Loucy (cell line): ENCODE data around the gene ZC3H10.

Source experiments
- H2AFZ ChIP-seq: fragments of 200-600 bp; sonication (generic); 2 replicates; pipeline ENCODE4 v1.6.0; 2016; ENCODE audit warnings: antibody characterized with exemption, mild to moderate bottlenecking, low read length, moderate library complexity
- H3F3A ChIP-seq: fragments of 200-600 bp; 2 replicates; pipeline ENCODE4 v1.6.0; 2016; ENCODE audit warnings: antibody characterized with exemption, low read depth, mild to moderate bottlenecking
- H3K27me3 ChIP-seq: fragments of 200-600 bp; sonication (generic); 2 replicates; pipeline ENCODE4 v1.6.1; 2014; ENCODE audit warnings: low read length, mild to moderate bottlenecking; ENCODE audit not compliant: insufficient read depth, poor library complexity, severe bottlenecking
- H3K36me3 ChIP-seq: fragments of 200-600 bp; sonication (generic); 2 replicates; pipeline ENCODE4 v1.6.1; 2016; ENCODE audit warnings: low read length; ENCODE audit not compliant: insufficient read depth
- H3K4me1 ChIP-seq: fragments of 200-600 bp; sonication (generic); 2 replicates; pipeline ENCODE4 v1.5.1; 2014; ENCODE audit warnings: low read length, mild to moderate bottlenecking; ENCODE audit not compliant: insufficient read depth, poor library complexity, severe bottlenecking
- H3K4me2 ChIP-seq: fragments of 200-600 bp; sonication (generic); 2 replicates; pipeline ENCODE4 v1.6.0; 2014; ENCODE audit warnings: antibody characterized with exemption, low read length, low read depth, mild to moderate bottlenecking; ENCODE audit not compliant: poor library complexity, severe bottlenecking
- H3K4me3 ChIP-seq: fragments of 200-600 bp; sonication (generic); 2 replicates; pipeline ENCODE4 v1.5.1; 2014; ENCODE audit warnings: low read length, mild to moderate bottlenecking, mixed read lengths; ENCODE audit not compliant: poor library complexity, severe bottlenecking
- H3K79me2 ChIP-seq: fragments of 200-600 bp; sonication (generic); 2 replicates; pipeline ENCODE4 v1.6.1; 2014; ENCODE audit warnings: low read length; ENCODE audit not compliant: insufficient read depth
- H3K9ac ChIP-seq: fragments of 200-600 bp; sonication (generic); 2 replicates; pipeline ENCODE4 v1.6.0; 2014; ENCODE audit warnings: mild to moderate bottlenecking, low read depth, low read length, moderate library complexity; ENCODE audit not compliant: poor library complexity, severe bottlenecking
- H3K9me2 ChIP-seq: fragments of 200-600 bp; sonication (generic); replicated peaks from 2 replicates; pipeline ENCODE4 v1.6.1; 2016; ENCODE audit warnings: low read depth, low read length, mixed read lengths
- H3K9me3 ChIP-seq: fragments of 200-600 bp; sonication (generic); 2 replicates; pipeline ENCODE4 v1.6.1; 2014; ENCODE audit warnings: mild to moderate bottlenecking, antibody characterized with exemption, low read length, low read depth; ENCODE audit not compliant: insufficient read depth
- H4K20me1 ChIP-seq: fragments of 200-600 bp; sonication (generic); 2 replicates; pipeline ENCODE4 v1.6.0; 2014; ENCODE audit warnings: antibody characterized with exemption, low read length, mild to moderate bottlenecking; ENCODE audit not compliant: insufficient read depth, poor library complexity, severe bottlenecking
- CTCF ChIP-seq: fragments of 200-600 bp; sonication (generic); conservative IDR thresholded peaks from 2 replicates; pipeline ENCODE4 v1.5.1; 2014; ENCODE audit warnings: mild to moderate bottlenecking, antibody characterized with exemption, low read length
- EZH2phosphoT487 ChIP-seq: fragments of 200-600 bp; IDR thresholded peaks from 2 replicates; pipeline ENCODE4 v1.6.1; 2018; ENCODE audit warnings: antibody characterized with exemption, mild to moderate bottlenecking, moderate library complexity, borderline replicate concordance

Gene ZC3H10

GRCh38 chr12:56086608-56087007 lies 31.5 kb upstream of the ZC3H10 start:
- Histone ChIP-seq H3K9me3 (no peaks in the 10 kb centered on the region), H3K4me2 (no peak overlapping the region), H3K36me3 (no peaks in the 10 kb centered on the region), H3F3A (no peaks in the 10 kb centered on the region), H4K20me1 (no peaks in the 10 kb centered on the region), H3K4me1 (no peaks in the 10 kb centered on the region), H3K79me2 (no peaks in the 10 kb centered on the region), H2AFZ (no peak overlapping the region), H3K9ac (no peak overlapping the region), H3K27me3 (no peaks in the 10 kb centered on the region), H3K4me3 (no peak overlapping the region), H3K9me2 (no peaks in the 10 kb centered on the region)
- TF ChIP-seq CTCF, result no peak
- TF ChIP-seq EZH2phosphoT487, result no peak

GRCh38 chr12:56087220-56087619 lies 30.8 kb upstream of the ZC3H10 start:
- Histone ChIP-seq H3K9me2 (no peaks in the 10 kb centered on the region), H3K4me3 (no peak overlapping the region), H3K9me3 (no peaks in the 10 kb centered on the region), H3K27me3 (no peaks in the 10 kb centered on the region), H4K20me1 (no peaks in the 10 kb centered on the region), H3K4me2 (no peak overlapping the region), H2AFZ (no peak overlapping the region), H3F3A (no peaks in the 10 kb centered on the region), H3K9ac (no peak overlapping the region), H3K79me2 (no peaks in the 10 kb centered on the region), H3K36me3 (no peaks in the 10 kb centered on the region), H3K4me1 (no peaks in the 10 kb centered on the region)
- TF ChIP-seq EZH2phosphoT487 (no peak), CTCF (no peak)

- Histone ChIP-seq H3K4me2 (no peak overlapping the region), H3F3A (no peaks in the 10 kb centered on the region), H3K79me2 (no peaks in the 10 kb centered on the region), H3K9me2 (no peaks in the 10 kb centered on the region), H3K9ac (no peak overlapping the region), H2AFZ (no peak overlapping the region), H3K4me3 (no peak overlapping the region), H3K36me3 (no peaks in the 10 kb centered on the region), H3K9me3 (no peaks in the 10 kb centered on the region), H4K20me1 (no peaks in the 10 kb centered on the region), H3K27me3 (no peaks in the 10 kb centered on the region), H3K4me1 (peaks cover 4% of the 10 kb centered on the region)
- no peak for TF ChIP-seq EZH2phosphoT487
- TF ChIP-seq CTCF, result no peak
Observed at GRCh38 chr12:56097738-56098137, 20.3 kb upstream of the ZC3H10 start.
